Activated naive CD8-positive, alpha-beta T cell treated with anti-CD3 and anti-CD28 coated beads, Interleukin-2, amount 50 U/mL, for 24 hours (primary cell): ENCODE data around the gene NKX2-3.

Experiments used
- ATAC-seq: fragments of 150-1000 bp; cut with Tn5 transposase; one replicate; pipeline ENCODE4 v1.10.0; 2021
- DNase-seq: peaks from one replicate; pipeline ENCODE4 v3.0.0; 2021
- H3K27ac Mint-ChIP-seq: one replicate; pipeline ENCODE4 v1.8.0; 2021; ENCODE audit warnings: mild to moderate bottlenecking, mixed read lengths
- H3K27me3 Mint-ChIP-seq: one replicate; pipeline ENCODE4 v1.8.0; 2021; ENCODE audit warnings: mixed read lengths
- H3K36me3 Mint-ChIP-seq: one replicate; pipeline ENCODE4 v1.8.0; 2021; ENCODE audit warnings: low read depth, mixed read lengths
- H3K4me1 Mint-ChIP-seq: one replicate; pipeline ENCODE4 v1.8.0; 2021; ENCODE audit warnings: mixed read lengths
- H3K4me3 Mint-ChIP-seq: one replicate; pipeline ENCODE4 v1.8.0; 2021; ENCODE audit warnings: mild to moderate bottlenecking, moderate library complexity, mixed read lengths
- H3K9me3 Mint-ChIP-seq: one replicate; pipeline ENCODE4 v1.8.0; 2021; ENCODE audit warnings: mixed read lengths

NKX2-3 gene

GRCh38 chr10:99522470-99523250, 10.1 kb upstream of the NKX2-3 start:
- Mint-ChIP-seq H3K9me3 (no peaks in the 10 kb centered on the region), H3K27ac (no peak overlapping the region), H3K4me3 (peak overlapping the region; percentile 22), H3K36me3 (no peaks in the 10 kb centered on the region), H3K27me3 (peaks cover 73% of the 10 kb centered on the region), H3K4me1 (peaks cover 7% of the 10 kb centered on the region)
- ATAC-seq = no peak
- DNase-seq = no peak

GRCh38 chr10:99523251-99523773, 9.4 kb upstream of the NKX2-3 start:
- peak overlapping the region; percentile 22 for H3K4me3 Mint-ChIP-seq
- H3K27me3 Mint-ChIP-seq = peaks cover 73% of the 10 kb centered on the region
- no peaks in the 10 kb centered on the region for H3K9me3 Mint-ChIP-seq
- no peak for DNase-seq
- H3K4me1 Mint-ChIP-seq = peaks cover 11% of the 10 kb centered on the region
- no peak overlapping the region for H3K27ac Mint-ChIP-seq
- no peaks in the 10 kb centered on the region for H3K36me3 Mint-ChIP-seq
- ATAC-seq = no peak

GRCh38 chr10:99524050-99524666, 8.6 kb upstream of the NKX2-3 start:
- DNase-seq (no peak), ATAC-seq (no peak)
- no peaks in the 10 kb centered on the region for H3K36me3 Mint-ChIP-seq
- peaks cover 14% of the 10 kb centered on the region for H3K4me1 Mint-ChIP-seq
- H3K4me3 Mint-ChIP-seq = no peak overlapping the region
- no peak overlapping the region for H3K27ac Mint-ChIP-seq
- no peaks in the 10 kb centered on the region for H3K9me3 Mint-ChIP-seq
- H3K27me3 Mint-ChIP-seq = peaks cover 76% of the 10 kb centered on the region

- ATAC-seq = no peak
- Mint-ChIP-seq H3K27me3 (peaks cover 76% of the 10 kb centered on the region), H3K9me3 (no peaks in the 10 kb centered on the region), H3K27ac (no peak overlapping the region), H3K4me1 (peaks cover 20% of the 10 kb centered on the region), H3K36me3 (peaks cover 2% of the 10 kb centered on the region), H3K4me3 (no peak overlapping the region)
- DNase-seq = no peak
These were observed 7.9 kb upstream of the NKX2-3 start for GRCh38 chr10:99524736-99525380.

- no peak overlapping the region for H3K4me3 Mint-ChIP-seq
- H3K36me3 Mint-ChIP-seq = peaks cover 2% of the 10 kb centered on the region
- no peaks in the 10 kb centered on the region for H3K9me3 Mint-ChIP-seq
These were observed 6.8 kb upstream of the NKX2-3 start for GRCh38 chr10:99525897-99526296.

GRCh38 chr10:99526861-99527504, 5.8 kb upstream of the NKX2-3 start:
- ATAC-seq = no peak
- Mint-ChIP-seq H3K27me3 (peaks cover 84% of the 10 kb centered on the region), H3K4me1 (peaks cover 31% of the 10 kb centered on the region), H3K4me3 (no peak overlapping the region), H3K36me3 (peaks cover 2% of the 10 kb centered on the region), H3K9me3 (no peaks in the 10 kb centered on the region), H3K27ac (no peak overlapping the region)
- no peak for DNase-seq

More at GRCh38 chr10:99525897-99526296, 6.8 kb upstream of the NKX2-3 start:
- Mint-ChIP-seq H3K4me1 (peaks cover 27% of the 10 kb centered on the region), H3K27me3 (peaks cover 77% of the 10 kb centered on the region), H3K27ac (no peak overlapping the region)
- no peak for ATAC-seq
- DNase-seq = no peak

- H3K4me1 Mint-ChIP-seq = peaks cover 36% of the 10 kb centered on the region
- H3K27ac Mint-ChIP-seq = no peak overlapping the region
- ATAC-seq = no peak
- peaks cover 2% of the 10 kb centered on the region for H3K36me3 Mint-ChIP-seq
- H3K4me3 Mint-ChIP-seq = no peak overlapping the region
- H3K27me3 Mint-ChIP-seq = peaks cover 88% of the 10 kb centered on the region
- DNase-seq = no peak
- H3K9me3 Mint-ChIP-seq = no peaks in the 10 kb centered on the region
These were observed 4.9 kb upstream of the NKX2-3 start for GRCh38 chr10:99527526-99528493.

GRCh38 chr10:99528494-99529441, 4.0 kb upstream of the NKX2-3 start:
- H3K27ac Mint-ChIP-seq = no peak overlapping the region
- peaks cover 90% of the 10 kb centered on the region for H3K27me3 Mint-ChIP-seq
- no peak for DNase-seq
- no peaks in the 10 kb centered on the region for H3K9me3 Mint-ChIP-seq
- peaks cover 2% of the 10 kb centered on the region for H3K36me3 Mint-ChIP-seq
- ATAC-seq = no peak
- H3K4me1 Mint-ChIP-seq = peaks cover 34% of the 10 kb centered on the region
- H3K4me3 Mint-ChIP-seq = no peak overlapping the region

GRCh38 chr10:99529591-99530107, 3.1 kb upstream of the NKX2-3 start:
- H3K27ac Mint-ChIP-seq = no peak overlapping the region
- no peak overlapping the region for H3K4me3 Mint-ChIP-seq
- H3K36me3 Mint-ChIP-seq = peaks cover 2% of the 10 kb centered on the region
- no peak for ATAC-seq
- peaks cover 91% of the 10 kb centered on the region for H3K27me3 Mint-ChIP-seq
- H3K4me1 Mint-ChIP-seq = peaks cover 43% of the 10 kb centered on the region
- no peaks in the 10 kb centered on the region for H3K9me3 Mint-ChIP-seq
- no peak for DNase-seq

- peaks cover 2% of the 10 kb centered on the region for H3K36me3 Mint-ChIP-seq
- ATAC-seq (no peak), DNase-seq (no peak)
- H3K4me3 Mint-ChIP-seq = peak overlapping the region; percentile 42
- H3K4me1 Mint-ChIP-seq = peaks cover 43% of the 10 kb centered on the region
- peaks cover 90% of the 10 kb centered on the region for H3K27me3 Mint-ChIP-seq
- H3K27ac Mint-ChIP-seq = peak overlapping the region; percentile 46
- no peaks in the 10 kb centered on the region for H3K9me3 Mint-ChIP-seq
These were observed 2.4 kb upstream of the NKX2-3 start for GRCh38 chr10:99530108-99531025.

- Mint-ChIP-seq H3K4me1 (peaks cover 47% of the 10 kb centered on the region), H3K9me3 (no peaks in the 10 kb centered on the region), H3K36me3 (peaks cover 2% of the 10 kb centered on the region), H3K4me3 (no peak overlapping the region), H3K27ac (no peak overlapping the region), H3K27me3 (peaks cover 88% of the 10 kb centered on the region)
- DNase-seq (no peak), ATAC-seq (no peak)
These were observed 1.6 kb upstream of the NKX2-3 start for GRCh38 chr10:99531026-99531695.
